GM12873 (cell line): ENCODE results near the gene PCDH1.

Experiments used
- CTCF ChIP-seq: IDR thresholded peaks from 2 replicates; pipeline ENCODE4 v1.5.1; 2012; ENCODE audit warnings: low read depth, mild to moderate bottlenecking, moderate library complexity, low read length, control low read depth; ENCODE audit not compliant: insufficient read depth; ENCODE audit errors: missing control alignments

The PCDH1 gene

DNA sequence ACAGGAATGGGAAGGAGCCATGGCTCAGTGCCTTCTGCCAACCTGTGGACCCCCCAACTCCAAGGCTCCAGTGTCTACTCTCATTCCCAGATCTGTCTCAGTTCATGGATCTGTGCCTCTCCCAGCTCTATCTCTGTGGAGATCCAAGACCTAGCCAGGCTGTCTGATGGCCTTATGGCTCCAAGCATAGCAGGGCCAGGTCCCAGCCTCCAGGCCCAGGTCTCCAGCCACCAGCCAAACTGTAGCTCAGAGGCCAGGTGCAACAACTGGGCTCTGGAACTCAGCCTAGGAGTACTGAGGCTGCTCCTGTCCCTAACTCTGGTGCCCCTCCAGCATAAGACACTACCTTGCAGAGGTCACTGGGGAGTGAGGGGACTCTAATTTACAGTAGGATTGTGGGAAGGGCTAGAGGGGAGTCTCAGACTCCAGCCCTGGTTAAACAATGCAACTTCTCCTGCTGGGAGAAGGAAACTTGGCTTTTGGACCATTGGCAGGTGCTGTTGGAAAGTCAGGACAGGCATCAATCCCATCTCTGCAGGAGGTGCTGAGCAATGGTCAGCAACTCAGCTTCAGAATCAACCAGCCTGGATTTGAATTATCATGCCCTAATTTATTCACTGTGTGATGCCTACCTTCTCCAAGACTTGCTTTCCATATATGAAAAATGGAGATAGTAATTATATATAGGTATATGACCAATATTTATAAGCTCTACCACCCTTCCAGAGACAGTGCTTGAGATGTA lies 63.0 kb downstream of the PCDH1 start:
- no peak for TF ChIP-seq CTCF

- peak; percentile 84 for TF ChIP-seq CTCF
Measured at GRCh38 chr5:141814064-141814964, 63.9 kb downstream of the PCDH1 start.

- no peak for TF ChIP-seq CTCF
Measured at GRCh38 chr5:141812512-141812911, 65.7 kb downstream of the PCDH1 start.

DNA sequence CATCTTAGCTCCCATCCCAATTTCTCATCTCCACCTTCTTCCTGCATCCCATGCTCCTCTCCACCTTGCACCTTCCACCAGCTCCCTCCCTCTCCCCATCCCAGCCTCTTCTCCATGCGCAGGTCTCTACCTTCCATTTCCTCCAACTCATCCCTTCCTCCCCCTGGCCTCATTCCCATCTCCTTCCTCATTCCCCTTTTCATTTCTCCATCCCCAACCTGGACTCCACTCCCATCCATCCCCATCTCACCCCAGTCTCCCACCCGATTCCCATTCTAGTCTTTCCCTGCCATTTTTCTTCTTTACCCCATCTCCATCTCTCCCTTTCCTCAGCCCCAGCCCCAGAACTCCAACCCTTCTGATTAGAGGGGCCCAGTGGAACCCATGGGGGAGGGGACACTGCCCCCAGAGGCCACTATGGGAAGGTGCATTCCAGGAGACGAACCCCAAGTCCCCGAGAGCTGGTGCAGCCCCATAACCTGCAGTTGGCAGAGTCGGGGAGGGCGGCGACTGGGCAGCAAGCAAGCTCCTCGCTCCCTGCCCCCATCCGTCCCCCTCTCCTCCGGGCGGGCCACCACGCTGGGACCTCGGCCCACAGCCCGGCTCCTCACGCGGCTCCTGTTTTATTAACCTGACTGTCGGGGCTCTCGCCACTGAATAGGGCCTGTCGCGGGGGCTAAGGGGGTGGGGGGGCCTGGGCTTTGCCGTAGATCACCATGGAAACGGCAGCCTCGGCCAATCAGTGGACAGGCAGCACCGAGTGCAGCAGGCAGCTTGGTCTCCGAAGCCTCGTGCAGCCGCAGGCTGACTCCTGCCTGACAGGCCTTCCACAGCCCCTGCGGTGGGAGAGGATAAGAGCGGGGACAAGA lies 66.7 kb downstream of the PCDH1 start:
- TF ChIP-seq CTCF: peak; percentile 79

- no peak for TF ChIP-seq CTCF
Measured at GRCh38 chr5:141810702-141811101, 67.5 kb downstream of the PCDH1 start.

DNA sequence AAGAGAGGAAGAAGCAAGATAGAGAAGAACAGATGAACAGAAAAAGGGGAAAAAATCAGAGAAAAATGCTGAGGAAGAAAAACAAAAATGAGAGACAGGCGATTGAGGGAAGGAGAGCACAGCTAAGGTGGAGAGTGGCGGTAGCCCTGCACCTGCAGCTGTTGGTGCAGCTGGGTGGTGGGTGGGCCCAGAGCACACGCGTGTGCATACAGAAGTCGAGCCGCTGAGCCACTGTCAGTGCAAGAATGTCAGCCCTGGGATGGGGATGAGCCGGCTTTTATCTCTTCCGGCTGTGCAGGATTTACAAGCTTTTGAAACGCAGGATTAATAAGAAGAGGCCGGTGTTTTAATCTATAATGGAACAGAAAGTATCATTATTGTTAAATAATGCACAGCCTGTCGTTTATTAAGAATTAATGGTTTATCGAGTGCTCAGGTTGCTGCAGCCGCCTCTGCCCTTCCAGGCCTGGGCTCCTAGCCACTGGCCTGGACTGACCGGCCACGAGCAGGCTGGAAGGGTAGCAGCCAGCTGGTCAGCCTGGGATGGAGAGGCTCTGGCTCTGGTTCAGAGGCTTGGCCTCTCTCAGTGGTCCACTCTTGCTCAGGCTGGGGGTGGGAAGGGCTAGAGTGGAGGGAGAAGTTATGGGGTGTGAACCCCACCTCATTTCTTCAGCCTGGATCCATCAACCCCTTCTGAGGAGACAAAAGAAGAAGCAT lies 68.7 kb downstream of the PCDH1 start:
- no peak for TF ChIP-seq CTCF
